ENCODE data around the gene BCAS1. TPM values are rescaled to one million over a fixed set of nuclear protein-coding genes. Genes with fewer than 3 reads are reported as not detected.

Gene BCAS1
- total and polyA plus RNA-seq, 10 donors: 0.23 to 1.3 (median 0.55) TPM; not detected in 2

GRCh38 chr20:54002741-54003140, 67.7 kb downstream of the BCAS1 start:
- H3K27ac ChIP-seq: no peak overlapping the region
- WGBS, 5 donors: 71 to 91% (median 81%) methylated on average over 3 of the region's 3 CpGs
- intact Hi-C loops (cut with DNase I; ENCODE audit: low total_unique reads): no loop called here
- peaks cover 0 to 39% (median 29%) of the 10 kb centered on the region in 8 donors for H3K9me3 ChIP-seq
- H3K27me3 ChIP-seq (replicated peaks in 1 of 7): no peaks in the 10 kb centered on the region
- no peaks in the 10 kb centered on the region for H3K36me3 ChIP-seq
- H3K4me3 ChIP-seq: no peak overlapping the region
- H3K4me1 ChIP-seq: no peaks in the 10 kb centered on the region
- TF ChIP-seq POLR2AphosphoS5 (IDR thresholded peaks at IDR 0.05): no peak
- TF ChIP-seq POLR2A (IDR thresholded peaks at IDR 0.05): no peak
- TF ChIP-seq CTCF (IDR thresholded peaks at IDR 0.05 in 8 of 11, conservative IDR thresholded peaks at IDR 0.05 in 3 of 11): no peak
- DNase-seq: no peak

GRCh38 chr20:54002056-54002575, 68.3 kb downstream of the BCAS1 start:
- WGBS, 5 donors: 76 to 87% (median 81%) methylated on average over 2 of the region's 2 CpGs
- H3K4me1 ChIP-seq: no peaks in the 10 kb centered on the region
- H3K27ac ChIP-seq: no peak overlapping the region
- DNase-seq: no peak
- peaks cover 0 to 39% (median 29%) of the 10 kb centered on the region in 8 donors for H3K9me3 ChIP-seq
- H3K4me3 ChIP-seq: no peak overlapping the region
- intact Hi-C loops (cut with DNase I; ENCODE audit: low total_unique reads): no loop called here
- TF ChIP-seq CTCF (IDR thresholded peaks at IDR 0.05 in 8 of 11, conservative IDR thresholded peaks at IDR 0.05 in 3 of 11) (no peak), POLR2AphosphoS5 (IDR thresholded peaks at IDR 0.05) (no peak), POLR2A (IDR thresholded peaks at IDR 0.05) (no peak)
- no peaks in the 10 kb centered on the region for H3K27me3 ChIP-seq (replicated peaks in 1 of 7)
- no peaks in the 10 kb centered on the region for H3K36me3 ChIP-seq

- no peaks in the 10 kb centered on the region for H3K4me1 ChIP-seq
- 59 to 94% (median 72%) methylated on average over 2 of the region's 2 CpGs for WGBS, 5 donors
- H3K36me3 ChIP-seq: no peaks in the 10 kb centered on the region
- no peaks in the 10 kb centered on the region for H3K27me3 ChIP-seq (replicated peaks in 1 of 7)
- no peak for TF ChIP-seq POLR2AphosphoS5 (IDR thresholded peaks at IDR 0.05)
- no peak for TF ChIP-seq POLR2A (IDR thresholded peaks at IDR 0.05)
- TF ChIP-seq CTCF (IDR thresholded peaks at IDR 0.05 in 8 of 11, conservative IDR thresholded peaks at IDR 0.05 in 3 of 11): no peak
- H3K4me3 ChIP-seq: no peak overlapping the region
- H3K27ac ChIP-seq: no peak overlapping the region
- intact Hi-C loops (cut with DNase I; ENCODE audit: low total_unique reads): no loop called here
- H3K9me3 ChIP-seq: peaks cover 0 to 39% (median 29%) of the 10 kb centered on the region in 8 donors
- DNase-seq: no peak
Measured at GRCh38 chr20:54000914-54001313, 69.5 kb downstream of the BCAS1 start.

GRCh38 chr20:54000262-54000661, 70.1 kb downstream of the BCAS1 start:
- Histone ChIP-seq H3K27ac (no peak overlapping the region), H3K4me3 (no peak overlapping the region), H3K27me3 (replicated peaks in 1 of 7) (no peaks in the 10 kb centered on the region), H3K36me3 (no peaks in the 10 kb centered on the region), H3K9me3 (peaks cover 0 to 39% (median 29%) of the 10 kb centered on the region in 8 donors), H3K4me1 (no peaks in the 10 kb centered on the region)
- no peak for DNase-seq
- TF ChIP-seq CTCF (IDR thresholded peaks at IDR 0.05 in 8 of 11, conservative IDR thresholded peaks at IDR 0.05 in 3 of 11) (no peak), POLR2AphosphoS5 (IDR thresholded peaks at IDR 0.05) (no peak), POLR2A (IDR thresholded peaks at IDR 0.05) (no peak)
- intact Hi-C loops (cut with DNase I; ENCODE audit: low total_unique reads): no loop called here
